HepG2 (cell line): ENCODE measurements around the gene MTCH1. TPM values are rescaled to one million over a fixed set of nuclear protein-coding genes. Genes with fewer than 3 reads are reported as not detected.

Source experiments
- ATAC-seq: fragments of 200-7000 bp; cut with Tn5 transposase; 3 replicates; pipeline ENCODE4 v1.9.1; 2020; ENCODE audit warnings: mild to moderate bottlenecking, moderate library complexity
- BruUV-seq: library from RNA; stranded (reverse); fragments of 400-500 nt; replicated peaks from 2 replicates; lab custom pipeline; 2021; lab: Mats Ljungman, UMichigan
- CTCF ChIA-PET: fragments of 300-600 bp; formaldehyde crosslinking; extraction: SDS; loops from one replicate; lab custom pipeline; 2021; ENCODE audit warnings: low total read pairs, inconsistent platforms, low intra/inter-chr PET ratio; lab: Yijun Ruan, JAX
- POLR2A ChIA-PET: fragments of 350-600 bp; sonication (Branson Sonifier 250); formaldehyde crosslinking; loops from one replicate; lab custom pipeline; 2020; ENCODE audit warnings: antibody characterized with exemption, inconsistent platforms; lab: Yijun Ruan, JAX
- DNase-seq: peaks from one replicate; pipeline ENCODE4 v3.0.0-alpha.2; 2015; ENCODE audit warnings: low spot score
- FAIRE-seq: peaks from 3 replicates; lab custom pipeline; 2011; peaks lifted over from hg19 to GRCh38; lab: Jason Lieb, UNC
- H2AFZ ChIP-seq: one replicate; pipeline ENCODE4 v1.6.1; 2011; ENCODE audit warnings: low read length, inconsistent platforms
- H3K27ac ChIP-seq: fragments of 300-600 bp; 3 replicates; pipeline ENCODE4 v1.8.0; 2011; ENCODE audit warnings: mixed run types, mild to moderate bottlenecking, mixed read lengths, low read length, inconsistent platforms; ENCODE audit not compliant: insufficient read depth; ENCODE audit errors: extremely low read length
- H3K27me3 ChIP-seq, 2 experiments: fragments of 200-600 bp in 1 of 2; 2 replicates in 1 of 2; 3 replicates in 1 of 2; pipeline versions ENCODE4 v1.6.0 to v1.8.0; 2011; ENCODE audit warnings: low read length in 2 of 2, mild to moderate bottlenecking in 2 of 2, moderate library complexity in 2 of 2, inconsistent platforms in 1 of 2; ENCODE audit not compliant: insufficient read depth in 2 of 2, control insufficient read depth in 1 of 2
- H3K36me3 ChIP-seq, 2 experiments: fragments of 200-600 bp in 1 of 2; replicated peaks in 1 of 2; 2 replicates in 1 of 2; 3 replicates in 1 of 2; pipeline versions ENCODE4 v1.5.1 to v1.8.0; 2011; ENCODE audit warnings: low read length in 2 of 2, inconsistent platforms in 1 of 2; ENCODE audit not compliant: insufficient read depth in 2 of 2, control insufficient read depth in 1 of 2
- H3K4me1 ChIP-seq: 2 replicates; pipeline ENCODE4 v1.5.1; 2012; ENCODE audit warnings: low read length, inconsistent platforms; ENCODE audit not compliant: insufficient read depth
- H3K4me2 ChIP-seq: 2 replicates; pipeline ENCODE4 v1.6.0; 2011; ENCODE audit warnings: low read depth, low read length, inconsistent platforms
- H3K4me3 ChIP-seq, 3 experiments: fragments of 200-600 bp in 1 of 3; sonication (generic), shearing (Covaris generic) in 1 of 3; replicated peaks in 1 of 3; 2 replicates each; pipeline ENCODE4 v1.5.1; 2011 to 2016; ENCODE audit warnings: low read length in 3 of 3, inconsistent platforms in 2 of 3, low read depth in 2 of 3, mild to moderate bottlenecking in 2 of 3, control low read depth in 1 of 3, mixed read lengths in 1 of 3; ENCODE audit not compliant: insufficient read depth in 1 of 3
- H3K79me2 ChIP-seq: one replicate; pipeline ENCODE4 v1.6.1; 2011; ENCODE audit warnings: low read length, inconsistent platforms; ENCODE audit not compliant: insufficient read depth
- H3K9ac ChIP-seq: 2 replicates; pipeline ENCODE4 v1.6.0; 2011; ENCODE audit warnings: mild to moderate bottlenecking, low read depth, low read length, inconsistent platforms; ENCODE audit not compliant: insufficient read depth
- H3K9me3 ChIP-seq: 2 replicates; pipeline ENCODE4 v1.5.1; 2012; ENCODE audit warnings: mild to moderate bottlenecking, low read length
- H4K20me1 ChIP-seq: 2 replicates; pipeline ENCODE4 v1.6.0; 2011; ENCODE audit warnings: inconsistent platforms, mild to moderate bottlenecking, low read length, moderate library complexity; ENCODE audit not compliant: insufficient read depth
- BCL6 ChIP-seq: IDR thresholded peaks from 2 replicates; pipeline ENCODE4 v1.6.1; 2016; ENCODE audit warnings: missing genetic modification reagents, missing compliant biosample characterization
- BHLHE40 ChIP-seq: IDR thresholded peaks from 2 replicates; pipeline ENCODE4 v1.6.1; 2011; ENCODE audit warnings: low read length, improper control_type of control experiment
- EHMT2 ChIP-seq: fragments of 200-600 bp; sonication (generic); IDR thresholded peaks from 2 replicates; pipeline ENCODE4 v1.7.0; 2017; ENCODE audit warnings: antibody characterized with exemption, low read depth, low read length, borderline replicate concordance
- HMG20A ChIP-seq: IDR thresholded peaks from 2 replicates; pipeline ENCODE4 v1.6.1; 2016; ENCODE audit warnings: borderline replicate concordance
- HNRNPLL ChIP-seq: fragments of 200-400 bp; formaldehyde crosslinking; IDR thresholded peaks from 2 replicates; pipeline ENCODE4 v1.6.1; 2017; ENCODE audit warnings: mild to moderate bottlenecking, low read depth, low read length; ENCODE audit not compliant: poor library complexity, severe bottlenecking
- HOXA9 ChIP-seq: sonication (generic); formaldehyde crosslinking; IDR thresholded peaks from 2 replicates; pipeline ENCODE4 v1.8.1; 2022; ENCODE audit warnings: missing genetic modification reagents, mild to moderate bottlenecking, moderate library complexity, borderline replicate concordance
- IRF2 ChIP-seq: IDR thresholded peaks from 2 replicates; pipeline ENCODE4 v1.6.1; 2018; ENCODE audit warnings: missing genetic modification reagents, missing compliant biosample characterization
- JARID2 ChIP-seq: sonication (generic); formaldehyde crosslinking; IDR thresholded peaks from 2 replicates; pipeline ENCODE4 v1.8.1; 2023; ENCODE audit warnings: missing genetic modification reagents, inconsistent platforms; ENCODE audit not compliant: insufficient replicate concordance
- MEF2D ChIP-seq: sonication (generic); formaldehyde crosslinking; IDR thresholded peaks from 2 replicates; pipeline ENCODE4 v1.5.1; 2020; ENCODE audit warnings: mild to moderate bottlenecking, missing genetic modification reagents
- NR2C2 ChIP-seq: sonication (generic); formaldehyde crosslinking; IDR thresholded peaks from 2 replicates; pipeline ENCODE4 v1.4.0; 2020; ENCODE audit warnings: missing genetic modification reagents, mild to moderate bottlenecking, moderate library complexity, borderline replicate concordance
- PHF20 ChIP-seq: sonication (generic); formaldehyde crosslinking; IDR thresholded peaks from 2 replicates; pipeline ENCODE4 v1.5.0; 2020; ENCODE audit warnings: mild to moderate bottlenecking, missing genetic modification reagents
- ZMYM4 ChIP-seq: sonication (generic); formaldehyde crosslinking; IDR thresholded peaks from 2 replicates; pipeline ENCODE4 v1.8.1; 2023; ENCODE audit warnings: mild to moderate bottlenecking, missing genetic modification reagents
- ZNF124 ChIP-seq: sonication (generic); formaldehyde crosslinking; IDR thresholded peaks from 2 replicates; pipeline ENCODE4 v1.4.0; 2020; ENCODE audit warnings: missing genetic modification reagents
- ZNF263 ChIP-seq: sonication (generic); formaldehyde crosslinking; IDR thresholded peaks from 2 replicates; pipeline ENCODE4 v1.4.0; 2020; ENCODE audit warnings: missing genetic modification reagents
- ZNF350 ChIP-seq: sonication (generic); formaldehyde crosslinking; IDR thresholded peaks from 2 replicates; pipeline ENCODE4 v1.4.0; 2020; ENCODE audit warnings: mild to moderate bottlenecking, low read depth, missing genetic modification reagents, borderline replicate concordance
- ZNF558 ChIP-seq: sonication (generic); formaldehyde crosslinking; IDR thresholded peaks from 2 replicates; pipeline ENCODE4 v1.9.0; 2022; ENCODE audit warnings: mild to moderate bottlenecking, missing genetic modification reagents, borderline replicate concordance
- ZNF883 ChIP-seq: sonication (generic); formaldehyde crosslinking; IDR thresholded peaks from 2 replicates; pipeline ENCODE4 v1.5.1; 2020; ENCODE audit warnings: mild to moderate bottlenecking, missing genetic modification reagents; ENCODE audit errors: not compliant biosample characterization
- WGBS: methylation state at CpG from one replicate; pipeline ENCODE4 v1.1.6; 2017; ENCODE audit warnings: low lambda C conversion rate; 5-methylcytosine and 5-hydroxymethylcytosine counted together
- in situ Hi-C: cut with HindIII; loops from 2 replicates; pipeline ENCODE4 v1.10.0; 2017; ENCODE audit warnings: low pct_unique_long_range_greater_than_20kb; ENCODE audit not compliant: extremely low pct_ligation_motif_present
- intact Hi-C: fragments of 100-400 bp; cut with micrococcal nuclease; formaldehyde crosslinking; loops from one replicate; pipeline ENCODE4 v1.10.0; 2022; ENCODE audit not compliant: unreplicated experiment
- polyA plus RNA-seq, 8 experiments: library from polyadenylated mRNA; depleted of rRNA in 3 of 8; stranded (reverse) in 7 of 8; unstranded in 1 of 8; fragments of >200 nt; fragmentation: Illumina TruSeq in 4 of 8; extraction: Trizol in 4 of 8; gene quantifications; 2 replicates each; pipeline versions ENCODE4 v1.2.1 to v1.2.3, GENCODE V29; 2011 to 2016; ENCODE audit warnings: low read depth in 4 of 8, missing spikeins in 1 of 8, mixed read lengths in 1 of 8; ENCODE audit not compliant: insufficient read depth in 1 of 8
- total RNA-seq, 5 experiments: library from RNA; depleted of rRNA; stranded (reverse); fragments of >200 nt; fragmentation: Illumina TruSeq; extraction: Trizol; gene quantifications; 2 replicates each; pipeline ENCODE4 v1.2.3, GENCODE V29; 2016; ENCODE audit warnings: low read depth in 1 of 5
- TF ChIP-seq, protein P1 (sequence below): IDR thresholded peaks from 2 replicates; pipeline ENCODE4 v1.6.1; 2016; ENCODE audit warnings: missing genetic modification reagents, missing compliant biosample characterization
- TF ChIP-seq, protein P2 (sequence below): sonication (generic); formaldehyde crosslinking; IDR thresholded peaks from 2 replicates; pipeline ENCODE4 v1.5.1; 2020; ENCODE audit warnings: mild to moderate bottlenecking, missing genetic modification reagents, moderate library complexity

Gene MTCH1
- total and polyA plus RNA-seq, 2 of the 13 experiments (the other 11 are each of a cell fraction or from before 2014, with no cell fraction given) = 86.2 to 144 TPM

DNA sequence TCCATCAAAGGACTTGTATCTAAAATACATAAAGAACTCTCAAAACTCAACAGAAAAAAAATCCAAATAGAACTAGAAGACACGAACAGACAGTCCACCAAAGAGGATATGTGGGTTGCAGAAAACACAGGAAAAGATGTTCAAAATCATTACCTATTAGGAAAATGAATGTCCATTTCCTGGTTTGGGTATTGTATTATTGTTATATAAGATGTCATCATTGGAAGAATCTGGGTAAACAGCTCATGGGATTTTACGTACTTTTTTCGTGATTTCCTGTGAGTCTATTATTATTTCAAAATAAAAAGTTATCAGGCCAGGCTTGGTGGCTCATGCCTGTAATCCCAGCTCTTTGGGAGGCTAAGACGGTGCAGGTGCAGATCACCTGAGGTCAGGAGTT is 40.7 kb downstream of the MTCH1 start:
- whole genome bisulfite sequencing = 31% methylated on average over 4 of the region's 4 CpGs

More for the DNA sequence above, 40.7 kb downstream of the MTCH1 start:
- BruUV-seq = no TSS peak
- H3K9ac ChIP-seq = no peak overlapping the region
- in situ Hi-C loops = no loop called here
- no peak for DNase-seq
- POLR2A ChIA-PET = no interaction called here
- no peaks in the 10 kb centered on the region for H4K20me1 ChIP-seq
- H3K4me1 ChIP-seq = no peaks in the 10 kb centered on the region
- no peak for FAIRE-seq
- no peaks in the 10 kb centered on the region for H3K79me2 ChIP-seq
- no peak for ATAC-seq
- no peak for TF ChIP-seq JARID2
- no peak for TF ChIP-seq HMG20A (CRISPR knock-in tag)
- no peak for TF ChIP-seq ZNF350 (CRISPR knock-in tag)
- no peak for TF ChIP-seq NR2C2
- no peak for TF ChIP-seq ZNF124 (CRISPR knock-in tag)
- no peak for TF ChIP-seq IRF2
- TF ChIP-seq, protein P1, sequence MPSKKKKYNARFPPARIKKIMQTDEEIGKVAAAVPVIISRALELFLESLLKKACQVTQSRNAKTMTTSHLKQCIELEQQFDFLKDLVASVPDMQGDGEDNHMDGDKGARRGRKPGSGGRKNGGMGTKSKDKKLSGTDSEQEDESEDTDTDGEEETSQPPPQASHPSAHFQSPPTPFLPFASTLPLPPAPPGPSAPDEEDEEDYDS (CRISPR knock-in tag) = no peak
- TF ChIP-seq PHF20 (CRISPR knock-in tag) = no peak
- TF ChIP-seq, protein P2, sequence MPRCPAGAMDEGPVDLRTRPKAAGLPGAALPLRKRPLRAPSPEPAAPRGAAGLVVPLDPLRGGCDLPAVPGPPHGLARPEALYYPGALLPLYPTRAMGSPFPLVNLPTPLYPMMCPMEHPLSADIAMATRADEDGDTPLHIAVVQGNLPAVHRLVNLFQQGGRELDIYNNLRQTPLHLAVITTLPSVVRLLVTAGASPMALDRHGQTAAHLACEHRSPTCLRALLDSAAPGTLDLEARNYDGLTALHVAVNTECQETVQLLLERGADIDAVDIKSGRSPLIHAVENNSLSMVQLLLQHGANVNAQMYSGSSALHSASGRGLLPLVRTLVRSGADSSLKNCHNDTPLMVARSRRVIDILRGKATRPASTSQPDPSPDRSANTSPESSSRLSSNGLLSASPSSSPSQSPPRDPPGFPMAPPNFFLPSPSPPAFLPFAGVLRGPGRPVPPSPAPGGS (CRISPR knock-in tag) = no peak
- no peak for TF ChIP-seq MEF2D (CRISPR knock-in tag)
- no peak for TF ChIP-seq BCL6 (CRISPR knock-in tag)
- TF ChIP-seq ZNF883 (CRISPR knock-in tag) = no peak
- TF ChIP-seq ZMYM4 = no peak
- no peak for TF ChIP-seq HNRNPLL
- TF ChIP-seq HOXA9 (CRISPR knock-in tag) = no peak
- TF ChIP-seq EHMT2 = no peak
- TF ChIP-seq BHLHE40 = no peak
- TF ChIP-seq ZNF558 (CRISPR knock-in tag) = no peak
- no peak for TF ChIP-seq ZNF263 (CRISPR knock-in tag)
- TF ChIP-seq, all 625 proteins: peak for 0
- no peak overlapping the region for H3K4me3 ChIP-seq
- H3K4me2 ChIP-seq = no peak overlapping the region
- intact Hi-C loops = no loop called here
- H2AFZ ChIP-seq = no peak overlapping the region
- H3K27ac ChIP-seq = no peak overlapping the region
- CTCF ChIA-PET = no interaction called here
- peaks cover 2 to 29% of the 10 kb centered on the region in 2 experiments for H3K27me3 ChIP-seq
- no peaks in the 10 kb centered on the region for H3K9me3 ChIP-seq
- H3K36me3 ChIP-seq = no peaks in the 10 kb centered on the region
